Stimulated activated CD4-positive, alpha-beta T cell treated with anti-CD3 and anti-CD28 coated beads, Interleukin-12 subunit alpha, Interleukin-12 subunit beta, amount 100 ng/mL, for 4 hours (primary cell): ENCODE data around the gene DNAH14.
"Not testable (repeated sequence)": the region's sequence is repeated elsewhere in the genome, so short reads cannot be mapped to it uniquely, and the experiment has no call there.

Source experiments
- DNase-seq: peaks from one replicate; pipeline ENCODE4 v3.0.0-alpha.2; 2020

DNAH14 gene

DNA sequence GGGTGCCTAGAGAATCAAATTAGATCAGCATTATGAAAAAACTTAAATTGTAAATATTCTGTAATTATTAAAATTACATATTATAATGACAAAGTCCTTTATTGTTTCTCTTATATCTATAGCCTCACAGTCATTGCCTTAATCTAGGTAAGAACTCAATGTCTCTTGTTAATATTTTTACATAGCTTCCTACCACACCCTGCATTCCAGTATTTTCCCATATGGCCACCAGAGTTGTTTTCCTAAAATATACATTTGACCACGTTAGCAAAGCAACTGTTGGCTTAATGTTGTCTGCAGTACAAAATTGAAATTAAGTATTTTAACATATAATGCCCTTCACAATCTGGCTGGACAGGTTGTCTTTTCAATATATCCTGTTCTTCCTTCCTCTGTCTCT lies 230.3 kb downstream of the DNAH14 start:
- DNase-seq: no peak

DNA sequence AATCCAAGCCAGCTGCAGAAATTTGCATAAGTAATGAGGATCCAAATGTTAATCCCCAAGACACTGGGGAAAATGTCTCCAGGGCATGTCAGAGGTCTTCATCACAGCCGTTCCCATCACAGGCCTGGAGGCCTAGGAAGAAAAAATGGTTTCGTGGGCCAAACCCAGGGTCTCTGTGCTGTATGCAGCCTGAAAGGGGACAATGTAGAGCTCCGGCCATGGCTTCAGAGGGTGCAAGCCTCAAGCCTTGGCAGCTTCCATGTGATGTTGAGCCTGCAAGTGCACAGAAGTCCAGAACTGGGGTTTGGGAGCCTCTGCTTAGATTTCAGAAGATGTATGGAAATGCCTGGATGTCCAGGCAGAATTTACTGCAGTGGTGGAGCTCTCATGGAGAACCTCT lies 247.9 kb downstream of the DNAH14 start:
- DNase-seq: not testable (repeated sequence)

- no peak for DNase-seq
Measured at GRCh38 chr1:225179686-225180085, 250.2 kb downstream of the DNAH14 start.

GRCh38 chr1:225182716-225183115 lies 253.2 kb downstream of the DNAH14 start:
- DNase-seq: no peak

GRCh38 chr1:225191199-225191753 lies 261.8 kb downstream of the DNAH14 start:
- no peak for DNase-seq

DNA sequence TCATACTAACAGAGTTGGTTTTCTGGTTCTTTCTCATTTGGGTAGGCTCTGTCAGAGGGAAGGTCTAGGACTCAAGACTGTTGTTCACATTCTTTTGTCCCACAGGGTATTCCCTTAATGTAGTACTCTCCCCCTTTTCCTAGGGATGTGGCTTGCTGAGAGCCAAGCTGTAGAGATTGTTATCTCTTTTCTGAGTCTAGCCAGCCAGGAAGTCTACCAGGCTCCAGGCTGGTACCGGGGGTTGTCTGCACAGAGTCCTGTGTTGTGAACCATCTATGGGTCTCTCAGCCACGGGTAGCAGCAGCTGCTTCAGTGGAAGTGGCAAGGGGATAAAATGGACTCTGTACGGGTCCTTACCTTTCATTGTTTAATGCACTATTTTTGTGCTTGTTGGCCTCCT lies 272.0 kb downstream of the DNAH14 start:
- no peak for DNase-seq

GRCh38 chr1:225207791-225208190 lies 278.3 kb downstream of the DNAH14 start:
- no peak for DNase-seq

GRCh38 chr1:225209153-225209552 lies 279.7 kb downstream of the DNAH14 start:
- DNase-seq: no peak

- not testable (repeated sequence) for DNase-seq
Measured at GRCh38 chr1:225210180-225210579, 280.7 kb downstream of the DNAH14 start.

- DNase-seq: not testable (repeated sequence)
Measured at GRCh38 chr1:225211694-225212442, 282.4 kb downstream of the DNAH14 start.

DNA sequence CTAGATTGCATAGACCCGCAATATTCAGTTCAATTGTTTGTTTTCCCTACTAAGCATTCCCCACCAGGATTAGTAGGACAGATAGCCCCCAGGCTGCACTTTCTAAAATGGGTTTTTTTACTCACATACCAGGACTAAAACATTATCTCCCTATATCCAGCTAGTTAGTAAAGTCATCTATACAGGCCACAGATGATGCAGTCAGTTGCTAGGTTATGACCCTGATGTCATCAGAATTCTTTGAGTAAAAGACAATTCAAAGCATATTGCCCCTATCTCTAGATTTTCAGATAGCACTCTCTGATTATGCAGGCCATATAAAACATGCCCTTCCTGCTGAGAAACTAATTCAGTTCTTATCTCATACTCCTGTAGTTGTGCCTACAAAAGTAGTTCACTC lies 294.8 kb downstream of the DNAH14 start:
- DNase-seq: no peak

DNA sequence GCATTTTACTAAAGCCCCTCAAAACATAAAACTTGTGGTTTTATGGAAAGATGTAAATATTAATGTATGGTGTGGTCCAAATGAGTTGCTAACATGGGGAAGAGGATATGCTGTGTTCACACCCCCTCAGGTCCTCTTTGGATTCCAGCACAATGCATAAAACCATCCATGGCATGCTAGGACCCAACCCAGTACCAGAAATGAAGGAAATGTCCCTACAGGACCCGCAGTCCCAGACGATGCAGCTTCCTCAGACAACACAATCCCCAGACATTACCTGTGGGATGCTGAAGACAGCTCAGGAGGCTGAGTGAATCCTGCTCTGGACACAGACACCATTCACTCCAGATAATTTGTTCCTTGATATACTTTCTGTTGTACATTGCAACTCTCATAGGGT lies 296.2 kb downstream of the DNAH14 start:
- no peak for DNase-seq

DNA sequence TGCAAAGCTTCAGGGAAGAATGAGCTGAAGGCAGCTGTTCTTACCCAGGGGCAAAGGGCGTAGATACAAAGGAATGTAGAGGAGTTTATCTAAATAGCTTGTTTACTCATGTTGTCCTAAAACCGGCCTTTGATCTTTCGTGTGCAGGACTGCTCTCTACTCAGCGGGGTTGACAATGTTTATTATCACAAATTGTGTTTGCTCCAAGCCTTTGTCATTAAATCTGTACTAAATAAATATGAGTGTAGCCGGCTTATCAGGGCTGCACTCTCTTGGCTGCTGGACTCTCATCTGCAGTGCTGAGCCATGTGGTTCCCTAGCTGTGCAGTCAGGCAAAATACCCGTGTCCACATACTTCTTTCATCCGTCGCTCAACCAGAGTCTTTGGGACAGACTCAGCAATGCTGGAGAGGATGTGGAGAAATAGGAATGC lies 299.4 kb downstream of the DNAH14 start:
- DNase-seq: no peak

GRCh38 chr1:225229429-225229828 lies 300.0 kb downstream of the DNAH14 start:
- DNase-seq: not testable (repeated sequence)

GRCh38 chr1:225230483-225230882 lies 301.0 kb downstream of the DNAH14 start:
- no peak for DNase-seq

- DNase-seq: not testable (repeated sequence)
Measured at GRCh38 chr1:225232930-225233329, 303.5 kb downstream of the DNAH14 start.

DNA sequence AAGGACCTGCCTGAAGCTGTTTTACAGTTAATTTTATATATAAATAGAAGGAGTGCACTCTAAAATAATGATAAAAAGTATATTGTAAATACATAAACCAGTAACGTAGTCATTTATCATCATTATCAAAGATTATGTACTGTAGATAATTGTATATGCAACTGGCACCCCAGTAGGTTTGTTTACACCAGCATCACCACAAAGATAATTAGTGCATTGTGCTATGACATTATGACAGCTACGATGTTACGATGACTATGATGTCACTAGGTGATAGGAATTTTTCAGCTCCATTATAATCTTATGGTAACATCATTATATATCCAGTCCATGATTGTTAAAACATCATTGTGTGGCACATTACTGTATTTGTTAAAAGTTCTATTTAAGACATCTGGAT lies 313.1 kb downstream of the DNAH14 start:
- no peak for DNase-seq

DNA sequence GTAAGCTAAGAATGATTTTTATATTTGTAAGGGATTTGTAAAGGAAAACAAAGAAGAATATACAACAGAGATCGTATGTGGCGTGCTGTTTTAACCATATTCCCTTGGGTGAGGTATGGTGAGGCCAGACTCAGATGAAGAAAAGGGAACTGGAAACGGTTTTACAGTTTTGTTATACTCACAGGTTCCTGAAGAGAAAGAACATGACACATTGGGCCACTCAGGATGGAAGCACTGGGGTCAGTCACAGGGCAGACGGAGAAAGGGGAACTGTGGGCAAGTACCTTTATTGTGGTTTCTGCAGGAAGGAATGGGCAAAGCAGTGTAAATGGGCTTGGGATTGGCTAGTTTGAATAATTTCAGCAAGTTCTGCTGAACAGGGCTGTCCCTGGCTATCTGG lies 321.0 kb downstream of the DNAH14 start:
- DNase-seq: no peak

DNA sequence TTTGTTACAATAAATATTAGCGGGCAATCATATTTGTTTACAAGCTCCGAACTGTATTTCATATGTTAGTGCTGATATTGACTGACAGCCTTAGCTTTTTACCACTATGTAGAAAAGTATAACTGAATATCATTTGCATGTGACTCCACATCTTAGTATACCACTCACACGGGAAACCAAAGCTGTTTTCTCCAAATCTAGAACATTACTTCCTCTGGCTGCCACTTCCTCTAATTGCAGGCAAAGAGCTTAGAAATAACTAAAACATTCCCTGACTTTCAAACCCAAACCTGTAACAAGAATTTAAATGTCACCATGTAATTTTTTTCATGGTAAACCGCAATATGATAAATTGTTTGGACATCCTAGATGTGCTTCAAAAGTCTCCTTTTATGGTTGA lies 323.7 kb downstream of the DNAH14 start:
- DNase-seq: no peak

DNA sequence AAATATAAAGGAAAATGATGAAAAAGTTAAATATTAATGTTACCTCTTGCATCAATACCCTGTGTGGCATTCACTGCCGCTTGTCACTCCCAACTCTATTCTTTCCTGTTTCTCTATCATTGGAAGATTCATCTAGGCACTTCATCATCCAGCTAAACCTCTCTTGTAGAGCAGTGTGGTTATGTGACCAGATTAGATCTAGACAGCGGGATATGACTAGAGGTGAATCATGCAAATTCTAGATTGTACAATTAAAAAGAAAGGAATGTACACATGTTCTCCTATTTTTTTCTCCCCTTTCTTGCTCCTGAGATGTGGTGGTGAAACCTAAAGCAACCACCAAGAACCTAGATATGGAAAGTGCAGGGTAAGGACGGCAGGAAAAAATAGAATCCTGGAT lies 324.3 kb downstream of the DNAH14 start:
- DNase-seq: no peak

DNA sequence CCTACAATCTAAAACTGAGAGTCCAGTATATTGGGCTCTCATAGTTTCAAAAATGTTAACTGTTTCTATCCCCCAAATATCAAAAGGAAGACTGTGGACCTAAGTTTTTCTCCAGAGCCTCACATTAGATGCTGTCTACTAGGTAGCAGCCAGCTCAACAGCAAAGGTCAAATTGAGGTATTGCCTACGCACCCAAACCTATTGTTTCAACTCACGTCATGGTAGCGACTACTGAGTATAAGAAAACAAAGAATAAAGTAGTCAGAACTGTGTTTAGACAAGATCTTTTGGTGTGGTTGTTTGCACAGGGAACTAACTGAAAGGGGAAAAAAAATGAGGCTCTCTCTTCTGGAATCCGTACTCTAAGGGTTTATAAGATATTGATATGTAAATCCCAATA lies 325.2 kb downstream of the DNAH14 start:
- DNase-seq: no peak

GRCh38 chr1:225257081-225257480 lies 327.6 kb downstream of the DNAH14 start:
- no peak for DNase-seq

GRCh38 chr1:225258811-225259210 lies 329.3 kb downstream of the DNAH14 start:
- no peak for DNase-seq

- DNase-seq: no peak
Measured at GRCh38 chr1:225259542-225259941, 330.1 kb downstream of the DNAH14 start.

DNA sequence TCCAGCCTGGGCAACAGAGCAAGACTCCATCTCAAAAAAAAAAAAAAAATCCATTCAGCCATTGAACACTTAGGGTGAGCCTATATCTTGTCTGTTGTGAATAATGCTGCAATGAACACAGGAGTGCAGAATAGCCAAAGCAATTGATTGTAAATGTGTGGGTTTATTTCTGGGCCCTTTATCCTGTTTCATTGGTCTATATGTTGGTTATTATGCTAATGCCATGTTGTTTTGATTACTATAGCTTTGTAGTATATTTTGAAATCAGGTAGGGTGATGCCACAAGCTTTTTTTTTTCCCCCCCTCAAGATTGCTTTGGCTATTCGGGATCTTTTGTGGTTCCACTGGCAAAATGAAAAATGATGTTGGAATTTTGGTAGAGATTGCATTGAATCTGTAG lies 330.8 kb downstream of the DNAH14 start:
- no peak for DNase-seq
